Measurements from ENCODE around the gene CSTPP1.

CSTPP1 gene

DNA sequence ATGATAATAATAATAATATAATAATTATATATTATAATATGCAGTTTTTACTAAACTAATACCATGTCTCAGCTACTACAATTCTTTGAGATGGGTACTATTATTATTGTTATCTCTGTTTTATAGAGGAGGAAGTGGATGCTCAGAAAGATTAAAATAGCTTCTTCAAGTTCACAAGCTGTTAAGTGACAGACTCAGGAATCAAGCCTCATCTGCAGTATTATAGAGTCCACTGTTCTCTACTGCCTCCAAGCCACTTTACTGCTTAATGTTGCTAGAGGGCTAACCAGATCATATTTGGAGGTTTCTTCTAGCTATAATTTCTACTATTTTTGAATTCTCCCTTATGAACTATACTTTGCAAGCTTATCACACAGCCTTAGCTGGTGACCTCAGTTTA is 62.7 kb downstream of the CSTPP1 start:
- DNase-seq, result no peak

DNA sequence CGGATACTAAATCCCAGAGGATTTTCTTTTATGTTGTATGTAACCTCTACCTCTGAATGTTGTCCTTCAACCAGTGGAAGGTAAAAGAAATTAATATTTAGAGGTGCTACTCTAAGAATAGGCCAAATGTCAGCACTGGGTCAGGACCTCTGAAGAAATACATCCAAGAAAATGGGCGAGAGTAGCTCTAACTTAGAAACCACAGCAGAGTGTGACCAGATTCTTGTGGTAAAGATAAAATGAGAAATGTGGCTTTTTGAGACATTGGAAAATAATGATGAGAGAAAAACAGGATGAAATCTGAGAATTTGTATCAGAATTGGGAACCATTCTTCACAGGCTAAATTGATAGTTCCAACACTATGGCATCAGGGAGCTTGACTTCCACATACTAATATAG is 63.5 kb downstream of the CSTPP1 start:
- no peak for DNase-seq

GRCh38 chr11:47001781-47002181 is 65.2 kb downstream of the CSTPP1 start:
- DNase-seq, result no peak

DNA sequence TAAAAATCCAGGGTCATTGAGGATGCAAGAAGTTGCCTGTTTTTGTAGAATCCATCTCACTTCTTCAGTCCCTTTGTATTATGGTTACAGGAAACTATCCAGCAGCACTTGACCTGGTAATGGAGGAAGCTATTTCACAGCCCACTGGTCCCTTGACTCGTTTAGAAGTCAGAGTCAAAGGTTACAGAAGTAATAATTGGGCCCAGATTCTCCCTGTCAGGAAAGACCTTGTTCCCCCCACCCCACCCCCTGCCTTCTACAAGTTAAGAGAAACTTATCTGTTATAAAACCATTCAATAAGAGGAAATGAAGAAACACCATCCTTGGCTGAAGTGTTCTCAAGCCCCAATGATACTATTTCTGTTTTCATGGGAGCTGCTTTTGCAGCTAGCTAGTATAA is 65.8 kb downstream of the CSTPP1 start:
- DNase-seq, result no peak

DNA sequence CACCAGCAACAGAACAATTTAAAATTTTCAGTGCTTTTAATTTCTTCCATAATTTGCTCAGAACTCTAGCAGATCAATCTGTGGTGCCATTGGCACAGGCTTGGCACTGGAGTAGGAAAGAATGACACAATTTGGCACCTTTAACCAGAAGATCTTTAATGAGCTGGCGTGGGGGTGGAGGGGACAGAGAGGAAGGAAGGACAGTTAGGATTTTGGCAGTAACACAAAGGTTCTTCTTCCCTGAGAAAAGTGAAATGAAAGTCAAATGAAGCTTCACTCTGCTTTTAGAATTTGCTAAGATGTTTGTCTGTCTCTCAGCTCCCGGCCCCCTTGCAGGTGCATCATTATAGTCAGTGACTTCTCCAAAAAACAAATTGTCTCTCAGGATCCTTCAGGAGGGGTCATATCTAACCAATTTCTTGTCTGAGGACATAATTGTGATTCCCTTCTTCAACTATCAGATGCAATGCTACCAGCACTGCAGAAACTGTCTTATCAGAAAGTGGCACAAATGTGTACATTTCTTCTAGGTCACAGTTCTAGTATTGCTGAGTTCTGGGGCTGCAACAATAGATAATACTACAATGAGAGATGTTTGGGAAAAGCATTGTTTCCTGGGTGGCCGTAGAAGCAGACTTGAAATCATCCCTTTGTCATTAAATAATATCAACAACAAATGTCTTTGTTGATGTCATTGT is 66.8 kb downstream of the CSTPP1 start:
- no peak for DNase-seq

GRCh38 chr11:47004595-47005033 is 68.1 kb downstream of the CSTPP1 start:
- DNase-seq, result no peak

DNA sequence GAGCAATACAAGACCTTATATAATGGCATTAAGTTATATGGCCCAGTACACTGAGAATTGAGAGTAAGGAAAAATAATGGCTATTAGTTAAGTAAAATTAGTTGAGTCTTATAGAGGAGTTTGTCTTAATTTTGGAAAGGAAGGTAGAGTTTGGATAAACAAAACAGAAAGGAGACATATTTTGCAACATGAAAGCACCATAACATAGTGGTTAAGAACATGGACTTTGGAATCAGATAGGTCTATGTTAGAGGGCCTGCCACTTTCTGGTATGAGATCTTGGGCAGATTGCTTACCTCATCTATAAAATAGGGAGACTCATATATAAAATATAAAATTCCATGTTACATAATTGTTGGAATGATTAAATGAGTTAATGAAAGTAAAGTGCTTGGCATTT is 68.9 kb downstream of the CSTPP1 start:
- no peak for DNase-seq

DNA sequence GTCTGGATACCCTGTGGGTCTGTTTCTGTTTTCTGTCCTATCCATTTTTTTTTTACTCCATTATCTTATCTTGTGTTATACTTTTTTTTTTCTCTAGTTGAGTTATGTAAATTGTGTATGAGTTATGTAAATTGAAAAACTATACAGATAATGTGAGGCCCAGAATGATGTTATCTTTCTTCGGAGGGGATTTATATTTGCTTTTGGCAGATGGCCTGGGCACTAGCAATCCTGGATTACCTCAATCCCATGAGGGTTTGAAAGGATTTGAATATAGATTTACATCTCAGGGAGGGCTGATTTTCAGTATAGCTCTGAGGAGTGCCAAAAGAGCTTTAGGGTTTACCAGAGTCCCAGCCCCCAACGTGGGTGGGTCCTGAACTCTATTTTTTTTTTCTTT is 71.0 kb downstream of the CSTPP1 start:
- DNase-seq, result no peak

GRCh38 chr11:47010179-47010578 is 73.6 kb downstream of the CSTPP1 start:
- DNase-seq, result no peak

DNA sequence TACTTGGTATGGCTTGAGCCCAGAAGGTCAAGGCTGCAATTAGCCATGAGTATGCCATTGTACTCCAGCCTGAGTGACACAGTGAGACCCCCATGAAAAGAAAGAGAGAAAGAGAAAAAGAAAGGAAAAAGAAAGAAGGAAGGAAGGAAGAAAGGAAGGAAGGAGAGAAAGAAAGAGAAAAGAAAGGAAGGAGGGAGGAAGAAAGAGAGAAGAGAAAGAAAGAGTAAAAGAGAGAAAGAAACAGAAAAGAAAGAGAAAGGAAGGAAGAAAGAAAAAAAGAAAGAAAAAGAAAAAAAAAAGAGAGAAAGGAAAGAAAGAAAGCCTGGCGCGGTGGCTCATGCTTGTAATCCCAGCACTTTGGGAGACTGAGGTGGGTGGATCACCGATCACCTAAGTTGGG is 77.5 kb downstream of the CSTPP1 start:
- DNase-seq, result no peak

GRCh38 chr11:47018637-47019036 is 82.1 kb downstream of the CSTPP1 start:
- DNase-seq, result no peak

DNA sequence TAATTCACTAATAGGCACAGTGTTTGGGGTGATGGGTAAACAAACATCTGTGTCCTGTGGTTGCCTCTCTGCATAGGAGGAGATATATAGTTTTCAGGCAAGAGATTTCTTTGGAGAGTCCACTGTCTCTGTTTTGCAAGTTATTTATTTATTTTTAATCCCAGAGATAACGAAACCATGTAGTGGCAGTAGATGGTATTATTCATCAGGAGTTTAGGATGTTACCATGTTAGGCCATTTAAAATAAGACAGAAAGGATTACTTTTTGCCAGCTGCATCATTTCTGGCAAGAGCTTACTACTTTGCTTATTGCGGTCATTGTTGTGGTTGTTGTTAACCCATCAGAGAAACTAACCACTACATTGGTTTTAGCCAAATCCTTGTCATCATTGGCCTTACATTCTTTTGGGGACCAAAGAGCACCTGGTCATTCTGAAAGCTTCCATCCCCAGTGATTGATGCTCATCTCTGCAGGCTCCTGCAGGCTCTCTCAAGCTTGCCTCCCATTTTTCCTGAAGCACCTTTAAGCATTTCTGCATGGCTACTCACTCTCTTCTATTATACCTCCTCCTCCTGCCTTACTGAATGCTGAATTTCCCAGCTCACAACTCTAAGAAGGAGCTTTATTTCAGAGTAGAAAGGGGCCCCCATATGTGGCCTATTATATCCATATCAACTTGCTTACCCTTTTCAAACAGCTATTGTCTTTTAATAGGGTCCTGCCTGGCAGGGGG is 84.4 kb downstream of the CSTPP1 start:
- no peak for DNase-seq

DNA sequence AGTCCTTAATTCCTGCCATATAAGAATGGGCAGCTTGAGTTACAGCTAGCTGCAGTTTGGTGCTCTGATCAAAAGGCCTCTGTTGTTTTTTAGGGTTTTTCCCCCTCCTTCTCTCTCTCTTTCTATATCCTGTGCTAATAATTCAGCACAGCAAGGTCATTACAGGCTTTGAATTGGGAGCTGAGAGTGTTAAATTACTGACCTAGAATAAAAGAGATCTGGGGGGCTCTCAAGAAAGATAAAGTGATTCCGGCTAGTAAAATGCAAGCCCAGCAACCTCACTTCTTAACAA is 84.9 kb downstream of the CSTPP1 start:
- DNase-seq, result no peak

- no peak for DNase-seq
Observed at GRCh38 chr11:47021965-47022364, 85.4 kb downstream of the CSTPP1 start.

DNA sequence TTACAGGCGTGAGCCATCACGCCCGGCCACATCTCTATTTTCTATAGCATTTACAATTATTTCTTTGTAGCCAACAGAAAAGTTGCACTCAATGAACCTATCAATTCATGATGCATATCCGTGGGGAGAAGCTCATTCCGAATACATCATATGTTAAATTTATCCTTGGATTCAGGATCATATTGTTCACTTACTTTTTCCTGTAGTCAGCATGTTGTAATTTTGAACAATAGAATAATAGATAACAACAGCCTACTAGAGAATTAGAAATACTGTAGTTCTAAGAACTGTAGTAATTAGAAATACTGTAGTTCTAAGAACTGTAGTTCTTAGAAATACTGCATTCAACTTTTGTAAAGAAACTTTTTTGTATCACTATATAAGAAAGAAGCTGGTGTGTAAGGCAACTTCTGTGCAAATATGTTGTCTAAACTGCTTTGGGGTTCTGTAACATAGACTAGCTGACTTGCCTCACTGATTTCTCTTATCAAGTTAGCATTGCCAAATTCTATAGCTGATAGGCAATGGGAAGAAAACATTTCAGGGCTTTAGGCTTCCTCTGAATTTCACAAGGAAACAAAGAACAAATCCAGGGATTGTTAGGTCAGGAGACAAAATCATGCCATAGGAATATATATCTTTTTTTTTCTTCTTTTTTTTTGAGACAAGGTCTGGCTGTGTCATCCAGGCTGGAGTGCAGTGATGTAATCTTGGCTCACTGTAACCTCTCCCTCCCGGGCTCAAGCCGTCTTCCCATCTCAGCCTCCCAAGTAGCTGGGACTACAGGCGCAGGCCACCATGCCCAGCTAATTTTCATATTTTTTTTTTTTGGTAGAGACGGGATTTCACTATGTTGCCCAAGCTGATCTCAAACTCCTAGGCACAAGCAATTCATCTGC is 91.9 kb downstream of the CSTPP1 start:
- DNase-seq, result no peak

GRCh38 chr11:47033439-47033838 is 96.9 kb downstream of the CSTPP1 start:
- DNase-seq, result no peak

GRCh38 chr11:47034091-47034490 is 97.5 kb downstream of the CSTPP1 start:
- no peak for DNase-seq

DNA sequence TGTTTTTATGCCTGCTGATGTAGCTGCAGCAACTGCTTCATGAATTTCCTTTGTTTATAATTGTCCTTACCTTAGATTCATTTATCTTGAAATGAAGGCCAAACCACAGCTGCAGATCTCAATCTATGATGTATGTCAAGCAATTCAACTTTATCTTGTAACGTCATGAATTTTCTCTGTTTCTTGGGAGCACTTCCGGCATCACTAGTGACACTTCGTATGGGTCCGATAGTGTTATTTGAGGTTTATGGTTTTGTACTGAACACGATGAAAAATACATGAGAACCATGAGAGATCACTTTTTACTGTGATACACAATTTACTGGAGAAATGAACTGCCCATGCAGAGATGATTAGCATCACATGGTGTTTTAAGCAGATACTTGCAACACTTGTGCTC is 98.5 kb downstream of the CSTPP1 start:
- DNase-seq, result no peak

DNA sequence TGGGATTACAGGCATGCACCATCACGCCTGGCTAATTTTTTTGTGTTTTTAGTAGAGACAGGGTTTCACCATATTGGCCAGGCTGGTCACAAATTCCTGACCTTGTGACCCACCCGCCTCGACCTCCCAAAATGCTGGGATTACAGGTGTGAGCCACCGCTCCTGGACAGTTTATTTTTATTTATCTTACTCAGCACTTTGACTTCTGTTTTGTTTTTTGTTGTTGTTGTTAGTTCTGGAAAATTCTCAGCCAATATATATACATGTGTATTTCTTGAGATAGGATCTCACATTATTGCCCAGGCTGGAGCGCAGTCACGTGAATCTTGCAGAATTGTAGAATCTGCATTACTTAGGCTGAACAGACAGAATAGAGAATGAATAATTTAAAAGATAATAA is 107.6 kb downstream of the CSTPP1 start:
- DNase-seq, result no peak

- no peak for DNase-seq
Observed at GRCh38 chr11:47047972-47048371, 111.4 kb downstream of the CSTPP1 start.

GRCh38 chr11:47050284-47050683 is 113.7 kb downstream of the CSTPP1 start:
- DNase-seq, result no peak

DNA sequence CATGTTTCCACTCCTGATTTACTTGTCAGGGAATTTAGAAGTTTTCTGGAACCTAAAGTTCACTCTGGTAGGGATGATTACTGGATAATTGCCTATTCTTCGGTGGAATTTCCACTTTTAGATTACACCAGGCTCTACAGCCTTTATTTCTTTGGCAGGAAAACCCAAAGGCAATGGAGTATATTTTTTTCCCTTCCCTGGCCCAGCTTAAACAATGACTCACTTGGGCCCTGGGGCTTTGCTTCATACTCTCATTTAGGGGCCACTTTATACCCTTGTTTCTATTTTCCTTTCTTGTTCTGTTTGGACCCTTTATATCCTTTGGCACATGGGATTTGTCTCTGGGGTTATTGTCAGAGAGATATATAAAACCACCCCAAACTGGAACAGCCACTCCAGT is 114.7 kb downstream of the CSTPP1 start:
- no peak for DNase-seq

DNA sequence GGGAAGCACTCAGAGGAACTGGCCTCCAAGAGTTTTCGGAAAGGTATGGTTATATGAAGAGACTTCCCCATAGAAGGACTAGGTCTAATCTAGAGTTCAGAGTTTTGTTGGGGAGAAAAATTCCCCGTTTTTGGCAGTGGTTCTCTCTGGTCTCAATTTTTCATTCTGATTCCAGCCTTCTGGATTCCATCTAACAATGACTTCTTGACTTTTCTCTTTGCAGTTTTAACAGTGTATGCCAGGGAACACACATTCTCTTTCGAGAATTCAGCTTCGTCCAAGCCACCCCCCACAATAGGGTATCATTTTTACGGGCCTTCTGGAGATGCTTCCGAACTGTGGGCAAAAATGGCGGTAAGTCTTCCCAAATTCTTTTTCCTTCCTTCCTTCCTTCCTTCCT is 115.6 kb downstream of the CSTPP1 start:
- no peak for DNase-seq

- no peak for DNase-seq
Observed at GRCh38 chr11:47052576-47052975, 116.0 kb downstream of the CSTPP1 start.
